ENCODE measurements around the gene DACT3.
A peak's percentile ranks its signal among the peaks of the same experiment; 100 is the strongest.

The DACT3 gene

DNA sequence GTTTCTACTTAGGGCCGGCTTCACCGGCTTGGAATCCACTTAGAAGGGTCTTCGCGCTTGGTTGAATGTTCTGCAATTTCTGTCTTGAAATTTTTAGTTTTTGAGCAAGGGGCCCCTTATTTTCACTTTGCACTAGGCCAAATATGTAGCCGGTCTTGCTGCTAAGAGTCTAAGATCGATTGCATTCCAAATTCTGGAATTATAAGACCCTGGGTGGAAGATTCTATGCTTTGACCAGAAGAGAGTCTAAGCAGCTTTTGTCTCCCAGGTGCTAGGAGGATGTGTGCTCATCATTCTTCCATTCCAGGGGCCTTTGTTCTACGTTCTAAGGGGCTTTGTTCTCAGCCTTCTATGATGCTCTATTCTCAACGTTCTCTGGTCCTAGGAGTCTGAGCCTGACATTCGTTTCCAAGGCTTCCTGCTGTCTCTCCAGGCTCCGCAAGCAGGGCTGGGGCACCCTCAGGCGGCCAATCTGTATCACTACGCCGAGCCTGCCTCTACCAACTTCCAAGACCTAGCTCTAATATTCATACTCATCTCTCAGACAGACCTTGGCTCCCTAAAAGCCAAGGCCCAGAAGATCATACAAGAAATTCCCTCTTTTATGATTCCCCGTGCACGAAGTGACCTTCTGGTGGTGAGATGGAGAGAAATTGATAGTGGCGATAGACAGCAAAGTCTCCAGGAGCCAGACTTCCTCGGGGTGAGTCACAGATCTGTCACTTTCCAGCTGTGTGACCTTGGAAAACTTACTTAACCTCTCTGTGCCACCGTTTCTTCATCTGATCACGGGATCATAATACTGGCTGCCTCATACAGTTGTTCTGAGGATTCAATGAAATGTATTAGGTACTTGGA, 982 bp upstream of the DACT3 start:
- peak; percentile 88 for DNase-seq

DNA sequence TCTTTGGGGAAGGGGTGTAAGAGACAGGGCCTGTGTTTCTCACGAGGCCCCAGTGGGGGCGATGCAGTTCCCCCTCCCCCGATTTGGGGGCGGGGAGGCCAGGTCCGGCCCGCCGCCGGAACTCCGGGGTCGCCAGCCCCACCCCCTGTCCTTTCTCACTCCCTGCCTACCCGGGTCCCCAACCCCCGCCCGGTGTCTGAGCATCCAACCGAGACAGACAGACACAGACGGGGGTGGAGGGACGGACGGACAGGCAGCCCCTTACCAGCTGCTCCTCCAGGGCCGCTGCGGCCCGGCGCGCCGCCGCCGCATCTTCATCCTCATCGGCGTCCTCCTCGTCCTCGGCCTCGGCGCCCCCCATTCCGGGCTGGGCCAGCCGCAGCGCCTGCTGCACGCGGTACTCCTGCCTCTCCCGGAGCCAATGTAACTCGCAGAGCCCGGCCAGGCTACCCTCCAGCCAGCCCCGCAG, 397 bp downstream of the DACT3 start:
- DNase-seq = no peak

DNA sequence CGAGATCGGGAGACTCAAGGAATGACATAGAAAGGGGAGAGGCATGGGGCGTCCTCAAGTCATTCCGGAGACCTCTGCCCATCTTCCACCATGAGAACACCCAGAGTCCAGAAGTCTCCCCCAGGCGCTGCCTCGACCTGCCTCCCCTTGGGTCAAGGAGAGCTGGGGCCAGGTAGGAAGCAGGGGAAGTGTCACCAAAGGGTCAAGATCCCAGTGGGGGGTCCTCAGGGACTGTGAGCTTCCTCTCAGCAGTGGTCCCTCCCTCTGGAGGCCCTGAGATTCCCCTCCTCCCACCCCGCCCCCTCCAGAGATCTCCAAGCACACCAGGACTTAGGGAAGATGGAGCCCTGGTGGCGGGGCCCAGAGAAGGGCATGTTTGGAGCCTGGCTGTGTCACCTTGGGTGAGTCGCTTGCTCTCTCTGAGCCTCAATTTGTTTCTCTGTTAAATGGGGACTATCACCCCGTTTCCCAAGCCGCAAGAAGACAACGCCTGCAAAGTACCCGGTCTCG, 919 bp downstream of the DACT3 start:
- peak; percentile 67 for DNase-seq

DNA sequence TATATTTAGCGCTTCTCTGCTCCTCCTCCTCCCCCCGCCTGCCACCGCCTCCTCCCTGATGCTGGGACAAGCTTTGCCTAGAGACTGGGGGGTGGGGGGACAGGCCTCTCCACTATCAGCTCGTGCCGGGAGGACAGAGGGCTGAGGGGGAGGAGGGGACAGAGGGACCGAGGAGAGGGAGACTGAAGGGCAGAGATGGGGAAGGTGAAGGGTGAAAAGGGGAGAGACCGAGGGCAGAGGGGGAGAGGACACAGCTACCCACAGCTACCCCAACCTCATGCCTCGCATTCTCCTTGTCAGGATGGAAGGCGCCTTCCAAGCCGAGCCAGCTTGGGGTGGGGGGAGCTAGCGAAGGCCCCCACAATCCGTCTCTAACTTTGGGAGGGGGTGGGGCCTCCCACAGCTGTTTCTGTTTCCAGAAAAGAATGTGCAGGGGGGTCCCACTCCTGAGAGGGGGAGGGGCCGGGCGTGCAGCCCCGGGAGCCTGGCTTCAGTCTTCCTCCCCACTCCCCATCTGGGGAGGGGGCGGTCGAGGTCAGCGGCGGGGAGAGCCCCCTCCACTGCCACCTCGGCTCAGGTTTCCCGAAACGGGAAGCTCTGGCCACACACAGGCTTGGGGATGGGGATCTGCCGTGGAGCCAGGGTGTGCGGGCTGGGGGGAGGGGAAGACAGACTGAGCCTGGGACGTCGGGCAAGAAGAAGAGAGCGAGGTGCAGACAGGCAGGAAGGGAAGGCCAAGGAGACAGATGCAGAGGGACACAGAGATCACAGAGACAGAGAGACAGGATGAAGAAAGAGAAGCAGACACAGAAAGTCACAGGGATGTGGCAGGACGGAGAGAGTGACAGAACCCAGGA, 1.6 kb downstream of the DACT3 start:
- peak; percentile 65 for DNase-seq

DNA sequence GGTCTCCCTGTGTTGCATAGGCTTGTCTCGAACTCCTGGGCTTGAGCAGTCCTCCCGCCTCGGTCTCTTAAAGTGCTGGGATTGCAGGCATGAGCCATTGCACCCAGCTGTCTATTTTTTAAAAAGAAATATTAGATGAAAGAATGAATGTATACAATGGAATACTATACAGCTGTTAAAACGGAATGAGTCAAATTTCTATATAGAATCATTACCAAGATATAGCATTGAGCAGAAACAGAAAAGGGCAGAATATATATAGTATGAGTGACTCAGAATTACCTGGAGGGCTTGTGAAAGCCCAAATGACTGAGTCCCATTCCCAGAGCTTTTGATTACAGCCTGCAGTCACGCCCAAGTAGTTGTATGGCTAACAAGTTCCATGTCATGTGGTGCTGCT, 4.4 kb downstream of the DACT3 start:
- DNase-seq = no peak

DNA sequence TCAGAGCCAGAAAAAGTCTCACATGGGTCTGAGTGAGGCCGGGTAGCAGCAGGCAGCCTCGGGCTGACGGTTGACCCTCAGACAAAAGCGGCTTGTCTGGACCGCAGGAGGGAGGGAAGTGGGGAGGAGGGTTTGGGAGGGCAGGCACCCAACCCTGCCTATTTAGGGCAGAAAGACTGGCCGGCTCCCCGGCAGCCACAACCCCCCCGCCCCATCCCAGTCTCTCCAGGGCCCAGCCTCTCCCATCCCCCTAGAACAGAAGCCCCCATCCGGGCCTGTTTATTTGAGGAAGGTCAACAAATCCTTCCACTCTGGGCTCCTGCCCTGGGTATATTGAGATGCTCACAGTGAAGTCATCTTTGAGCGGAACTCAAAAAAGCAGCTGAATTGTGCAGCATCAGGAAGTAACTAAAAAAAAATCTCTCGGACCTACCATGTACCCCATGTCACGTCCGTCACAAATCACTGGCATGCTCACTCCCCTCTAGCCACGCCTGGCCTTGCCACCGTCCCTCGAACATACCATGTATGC, 6.3 kb downstream of the DACT3 start:
- DNase-seq = no peak

DNA sequence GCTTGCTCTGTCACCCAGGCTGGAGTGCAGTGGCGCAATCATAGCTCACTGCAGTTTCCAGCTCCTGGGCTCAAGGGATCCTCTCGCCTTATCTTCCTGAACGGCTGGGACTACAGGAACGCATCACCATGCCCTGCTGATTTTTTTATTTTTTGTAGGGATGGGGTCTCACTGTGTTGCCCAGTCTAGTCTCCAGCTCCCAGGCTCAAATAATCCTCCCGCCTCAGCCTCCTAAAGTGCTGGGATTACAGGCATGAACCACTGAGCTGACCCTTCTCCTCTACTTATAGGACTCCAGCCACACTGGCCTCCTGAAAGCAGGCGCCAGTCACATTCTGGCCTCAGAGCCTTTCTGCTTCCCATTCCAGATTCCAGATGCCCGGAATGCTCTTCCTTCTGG, 10.5 kb downstream of the DACT3 start:
- DNase-seq = no peak

DNA sequence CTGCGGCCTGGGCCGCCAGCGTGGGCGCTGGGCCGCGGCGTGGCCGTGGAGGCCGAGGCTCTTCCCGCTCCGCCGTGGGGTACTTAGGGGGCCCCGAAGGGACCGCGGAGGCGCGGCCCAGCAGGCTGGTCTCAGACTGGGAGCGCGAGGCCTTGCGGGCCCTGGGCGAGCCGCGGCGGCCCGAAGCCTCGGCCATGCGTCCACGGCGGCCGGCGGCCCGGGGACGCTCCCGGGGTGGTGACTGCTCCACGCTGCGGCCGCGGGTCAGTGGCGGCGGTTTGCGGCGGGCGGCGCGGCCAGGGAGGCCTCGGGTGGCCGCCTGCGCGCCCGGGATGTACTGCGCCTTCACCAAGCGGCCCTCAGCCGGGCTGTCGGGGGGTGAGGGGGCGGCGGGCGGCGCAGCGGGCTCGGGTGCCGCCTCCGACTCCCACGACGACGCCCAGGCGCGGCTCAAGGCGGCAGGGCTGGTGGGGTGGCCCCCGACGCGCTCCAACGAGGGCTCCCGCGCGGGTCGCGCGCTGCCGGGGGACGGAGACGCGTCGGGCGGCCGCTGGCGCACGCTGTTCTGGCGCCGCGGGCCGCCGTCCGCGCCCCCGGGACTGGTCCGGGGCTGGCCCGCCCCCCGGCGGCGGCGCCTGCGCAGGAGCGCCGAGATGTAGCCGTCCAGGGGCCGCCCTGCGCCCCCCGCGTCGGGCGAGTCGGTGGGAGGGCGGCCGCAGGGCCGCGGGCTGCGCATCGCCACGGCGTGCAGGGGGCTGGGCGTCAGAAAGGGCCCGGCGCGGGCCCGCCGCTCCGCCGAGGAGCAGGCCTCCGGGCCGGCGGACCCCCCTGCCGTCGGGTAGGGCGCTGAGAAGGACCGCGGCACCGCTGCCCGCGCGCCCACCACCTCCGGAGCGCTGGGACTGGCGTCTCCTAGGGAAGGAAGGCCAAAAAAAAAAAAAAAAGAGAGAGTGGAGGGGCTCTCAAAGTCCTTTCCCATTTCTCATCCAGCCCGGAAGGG, 11.7 kb downstream of the DACT3 start:
- DNase-seq = no peak

DNA sequence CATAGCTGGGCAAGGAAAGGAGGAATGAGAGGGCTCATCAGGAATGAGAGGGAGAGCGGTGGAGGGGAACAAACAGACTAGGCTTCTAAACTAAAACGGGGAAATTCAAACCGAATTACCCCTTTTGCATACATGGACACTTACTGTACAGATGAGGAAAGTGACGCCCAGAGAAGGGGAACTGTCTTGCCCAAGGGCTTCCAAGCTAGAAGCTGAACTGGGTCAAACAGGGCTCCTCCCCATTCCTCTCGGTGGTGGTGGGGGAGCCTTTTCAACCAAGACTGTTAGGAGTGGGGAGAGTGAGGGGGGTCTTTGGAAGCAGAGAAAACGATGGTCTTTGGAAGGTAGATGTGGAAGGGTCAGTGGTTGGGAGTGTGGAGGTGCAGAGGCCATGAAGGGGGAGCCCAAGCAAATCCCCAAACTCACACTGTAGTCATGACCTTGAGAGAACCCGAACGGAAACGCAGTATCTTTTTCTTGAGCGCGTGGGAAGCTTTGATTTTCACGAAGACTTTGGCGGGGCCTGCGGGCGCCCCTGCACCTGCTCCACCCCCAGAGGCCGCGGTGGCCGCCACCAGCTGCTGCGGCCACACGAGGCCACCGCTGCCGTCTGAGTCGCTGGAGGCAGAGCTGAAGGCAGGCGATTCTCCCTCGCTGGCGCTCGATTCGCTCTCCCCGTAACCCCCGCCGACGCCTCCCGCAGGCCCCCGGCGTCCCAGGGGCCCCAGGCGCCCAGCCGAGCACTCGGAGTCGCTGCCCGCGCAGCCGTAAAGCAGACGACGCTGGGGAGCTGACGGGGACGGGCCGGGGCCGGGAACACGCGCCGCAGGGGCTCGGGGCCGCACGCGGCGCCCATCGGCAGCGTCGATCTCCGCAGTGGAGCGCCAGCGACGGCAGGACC, 12.7 kb downstream of the DACT3 start:
- DNase-seq = no peak

DNA sequence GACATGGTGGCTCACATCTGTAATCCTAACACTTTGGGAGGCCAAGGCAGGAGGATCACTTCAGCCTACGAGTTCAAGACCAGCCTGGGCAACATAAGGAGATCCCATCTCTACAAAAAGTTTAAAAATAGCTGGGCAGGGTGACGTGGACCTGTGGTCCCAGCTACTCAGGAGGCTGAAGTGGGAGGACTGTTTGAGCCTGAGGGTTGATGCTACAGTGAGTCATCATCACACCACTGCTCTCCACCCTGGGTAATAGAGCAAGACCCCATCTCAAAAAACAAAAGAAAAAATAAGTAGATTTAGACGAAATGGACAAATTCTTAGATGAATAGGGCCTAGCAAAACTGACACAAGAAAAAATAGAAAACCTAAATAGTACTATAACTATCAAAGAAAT, 14.6 kb downstream of the DACT3 start:
- no peak for DNase-seq

DNA sequence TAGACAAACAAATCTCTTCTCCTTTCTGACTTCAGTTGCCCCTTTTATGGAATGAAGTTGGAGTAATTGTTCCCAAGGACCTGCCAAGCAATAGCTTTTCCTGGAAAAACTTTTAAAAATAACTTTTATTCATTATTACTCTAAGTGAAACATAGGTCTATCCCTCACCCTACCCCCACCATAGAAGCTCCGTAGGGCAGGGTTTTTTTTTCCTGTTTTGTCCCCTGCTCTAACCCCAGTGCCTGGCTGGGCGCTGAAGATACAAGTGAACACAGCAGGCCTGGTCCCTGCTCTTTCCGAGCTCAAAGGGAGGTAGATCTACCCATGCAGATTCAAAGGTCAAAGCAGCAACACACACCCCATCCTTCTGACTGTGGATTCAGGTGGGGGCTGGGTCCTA, 16.3 kb downstream of the DACT3 start:
- no peak for DNase-seq

DNA sequence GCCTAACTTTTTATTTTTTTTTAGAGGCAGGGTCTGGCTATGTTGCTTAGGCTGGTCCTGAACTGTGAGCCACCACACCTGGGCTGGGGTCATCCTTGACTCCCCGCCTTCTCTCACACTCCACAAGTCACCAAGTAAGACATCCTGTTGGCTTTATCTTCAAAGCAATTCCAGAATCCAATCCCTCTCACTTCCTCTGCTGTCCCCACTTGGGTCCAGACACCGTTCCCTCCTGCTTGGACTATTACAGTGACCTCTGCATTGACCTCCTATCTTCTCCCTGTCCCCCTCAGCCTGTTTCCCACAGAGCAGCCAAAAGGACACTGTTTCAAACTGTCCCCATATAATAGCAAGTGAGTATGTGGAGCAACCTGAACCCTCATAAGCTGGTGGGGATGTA, 20.3 kb downstream of the DACT3 start:
- no peak for DNase-seq

DNA sequence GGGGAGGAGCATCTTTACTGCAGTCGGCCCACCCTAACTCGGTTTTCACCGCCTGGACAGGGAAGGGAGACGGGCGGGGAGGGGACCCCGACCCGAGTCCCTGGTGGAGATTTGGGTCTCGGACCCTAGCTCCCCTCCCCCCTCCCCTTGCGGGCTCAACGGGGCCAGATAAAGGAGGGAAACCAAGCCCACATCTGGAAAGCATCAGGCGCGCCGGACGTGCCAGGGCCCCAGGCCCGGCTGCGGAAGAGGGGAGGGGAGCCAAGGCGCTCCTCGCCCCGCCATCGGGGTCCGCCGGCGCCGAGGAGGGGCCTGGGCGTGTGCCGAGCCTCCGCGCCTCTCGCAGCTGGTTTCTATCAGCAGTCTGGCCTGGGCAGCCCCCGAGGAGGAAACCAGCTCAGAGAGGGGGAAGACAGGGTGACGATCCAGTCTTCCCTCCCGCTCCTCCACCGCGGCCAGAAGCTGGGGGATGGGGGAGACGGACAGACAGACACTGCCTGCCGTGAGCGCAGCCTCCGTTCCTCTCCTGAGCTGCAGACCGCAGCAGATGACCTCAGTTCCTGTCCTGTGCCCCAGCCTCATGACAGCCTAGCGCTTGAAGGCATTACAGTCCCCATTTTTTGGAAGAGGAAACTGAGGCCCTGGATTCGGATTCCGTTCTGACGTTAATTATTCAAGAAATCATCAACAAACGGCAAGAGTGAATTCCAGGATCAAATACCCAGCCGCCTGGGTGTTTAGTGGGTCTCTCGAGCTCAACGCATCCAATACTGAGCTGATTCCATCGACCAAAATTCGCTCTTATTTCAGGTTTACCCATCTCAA, 21.4 kb downstream of the DACT3 start:
- peak; percentile 92 for DNase-seq

DNA sequence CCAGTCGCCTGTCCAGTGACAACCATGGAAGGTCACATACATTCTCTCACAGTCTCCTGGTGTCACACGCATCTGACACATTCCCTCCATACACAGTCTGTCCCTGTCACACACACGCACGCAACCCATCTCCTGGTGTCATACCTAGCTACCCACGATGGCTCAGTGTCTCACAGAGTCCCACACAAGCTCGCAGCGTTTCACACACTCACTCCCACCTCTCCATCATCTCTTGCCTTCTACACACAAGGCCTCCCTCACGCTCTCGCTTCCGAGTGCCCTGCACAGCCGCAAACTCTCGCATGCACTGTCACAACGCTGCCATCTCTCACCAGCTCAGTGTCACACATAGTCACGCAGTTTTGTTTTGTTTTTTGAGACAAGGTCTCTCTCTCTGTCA, 23.8 kb downstream of the DACT3 start:
- DNase-seq = no peak

DNA sequence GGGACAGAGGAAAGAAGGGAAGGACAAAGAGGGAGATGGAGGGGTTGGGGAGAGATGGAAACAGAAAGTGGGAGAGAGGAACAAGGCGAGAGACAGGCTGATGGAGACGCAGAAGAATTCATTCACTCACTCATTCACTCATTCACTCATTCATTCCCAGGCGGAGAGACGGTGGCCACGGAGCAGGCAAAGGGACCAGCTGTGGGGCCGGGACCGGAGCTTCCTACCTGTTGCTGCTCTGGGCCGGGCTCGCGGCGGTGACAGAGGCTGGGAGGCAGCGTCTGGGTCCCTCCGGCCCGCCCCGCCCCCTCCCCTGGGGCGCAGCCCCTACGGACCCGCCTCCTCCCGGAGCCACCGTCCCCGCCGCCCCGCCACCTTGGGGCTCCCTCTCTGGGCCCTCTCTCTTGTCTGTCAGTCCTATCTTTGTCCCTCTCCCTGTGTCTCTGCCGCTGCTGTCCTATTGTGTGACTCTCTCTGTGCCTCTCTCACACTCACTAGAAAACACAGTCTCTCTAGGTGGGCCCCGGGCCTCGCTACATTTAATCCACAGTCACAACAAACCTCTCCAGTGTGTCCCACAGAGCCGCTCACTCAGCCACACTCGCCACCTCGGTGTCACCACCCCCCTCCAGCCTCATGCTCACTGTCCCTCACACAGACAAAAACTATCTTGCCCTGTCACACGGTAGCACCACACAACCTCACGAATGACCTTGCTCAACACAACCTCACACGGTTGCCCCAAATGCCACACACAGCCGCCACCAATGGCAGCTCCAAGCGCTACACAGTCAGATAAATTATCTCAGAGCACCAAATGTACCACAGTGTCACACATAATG, 24.8 kb downstream of the DACT3 start, which contains the start of gene GNG8:
GNG8 (minus strand) TSS at position 283 of the 842 bp plus-strand sequence. CDS start 1,520 bp downstream, outside the sequence.
- DNase-seq = no peak

DNA sequence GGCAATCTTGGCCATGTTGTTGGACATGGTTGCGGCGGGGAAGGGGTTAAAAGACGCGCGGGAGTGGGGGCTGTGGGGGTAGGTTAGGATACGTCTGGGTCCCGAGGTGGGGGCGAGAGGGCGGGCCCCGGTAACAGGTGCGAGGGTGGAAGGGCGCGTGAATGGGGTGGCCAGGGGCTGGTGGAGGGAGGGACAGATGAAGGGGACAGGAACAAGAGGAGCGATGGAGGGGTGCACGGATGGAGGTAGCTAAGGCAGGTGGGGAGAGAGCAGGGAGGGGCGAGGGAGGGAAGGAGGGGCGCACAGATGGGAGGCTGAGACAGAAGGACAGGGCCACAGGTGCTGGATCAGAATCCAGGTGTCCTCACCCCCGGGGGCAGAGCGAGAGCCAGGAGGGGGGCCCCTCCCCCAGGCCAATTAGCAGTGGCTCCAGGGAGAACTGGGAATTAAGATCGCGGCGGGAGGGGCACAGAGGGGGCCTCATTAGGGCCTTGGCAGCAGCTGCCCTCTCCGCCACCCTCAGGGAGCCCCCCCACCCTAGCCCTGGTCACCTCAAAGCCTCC, 26.2 kb downstream of the DACT3 start:
- no peak for DNase-seq

DNA sequence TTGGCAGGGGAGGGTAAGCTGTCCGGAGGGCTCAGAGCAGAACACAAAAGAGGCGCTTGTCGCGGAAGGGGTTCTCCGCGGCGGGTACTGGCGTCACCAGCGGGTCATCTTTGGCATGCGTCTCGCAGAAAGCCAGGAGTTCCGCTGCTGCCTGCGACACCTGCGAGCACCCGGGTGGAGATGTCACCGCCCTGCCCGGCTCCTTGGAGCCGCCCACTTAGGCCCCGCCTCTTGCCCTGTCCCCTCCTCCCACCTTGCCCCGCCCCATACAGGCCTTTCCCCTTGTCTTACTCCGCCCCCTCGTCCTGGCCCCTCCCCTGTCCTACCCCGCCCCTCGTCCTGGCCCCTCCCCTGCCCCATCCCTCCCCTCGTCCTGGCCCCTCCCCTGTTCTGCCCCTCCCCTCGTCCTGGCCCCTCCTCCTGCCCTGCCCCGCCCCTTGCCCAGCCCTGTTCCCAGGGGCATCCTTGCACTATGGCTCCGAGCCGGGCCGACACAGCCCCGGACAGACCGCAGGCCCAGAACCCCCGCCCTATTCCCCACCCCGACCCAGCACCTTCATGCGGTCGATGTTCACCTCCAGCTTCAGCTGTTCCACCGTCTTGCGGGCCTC, 26.8 kb downstream of the DACT3 start:
- DNase-seq = peak; percentile 84

DNA sequence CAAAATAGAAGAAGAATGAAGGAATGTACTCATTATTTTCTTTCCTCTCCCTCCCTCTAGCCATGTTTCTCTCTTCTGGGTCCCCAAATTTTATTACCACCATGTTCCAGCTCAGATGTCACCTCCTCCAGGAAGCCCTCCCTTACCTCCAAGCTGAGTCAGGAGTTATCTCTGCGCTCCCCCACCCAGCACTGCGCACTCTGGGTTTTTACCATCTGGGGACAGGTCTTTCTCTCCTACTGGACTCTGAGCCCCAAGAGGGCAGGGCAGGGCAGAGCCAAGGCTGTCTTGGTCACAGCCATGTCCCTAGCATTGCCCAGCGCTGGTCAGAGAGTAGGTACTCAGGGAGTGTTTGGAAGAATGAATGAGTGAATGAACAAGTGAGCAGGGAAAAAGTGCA, 27.9 kb downstream of the DACT3 start:
- no peak for DNase-seq

Measured in right forelimb (tissue), 1 donor.